Muscle of leg (tissue), 11 donors: Measurements from ENCODE around the gene NFIA. TPM values are rescaled to one million over a fixed set of nuclear protein-coding genes. Genes with fewer than 3 reads are reported as not detected.
A peak's percentile ranks its signal among the peaks of the same experiment; 100 is the strongest.

Experiments
- DNase-seq: peaks from one replicate; pipeline ENCODE4 v3.0.0; 2013
- H3K27ac ChIP-seq: one replicate; pipeline ENCODE4 v1.5.1; 2013; ENCODE audit warnings: mild to moderate bottlenecking, low read length, control low read depth
- H3K27me3 ChIP-seq: one replicate; pipeline ENCODE4 v1.6.1; 2013; ENCODE audit warnings: low read length; ENCODE audit not compliant: control insufficient read depth, insufficient read depth
- H3K36me3 ChIP-seq: one replicate; pipeline ENCODE4 v1.6.1; 2013; ENCODE audit warnings: low read length; ENCODE audit not compliant: control insufficient read depth, insufficient read depth
- H3K4me1 ChIP-seq: one replicate; pipeline ENCODE4 v1.6.1; 2013; ENCODE audit warnings: low read length; ENCODE audit not compliant: control insufficient read depth, insufficient read depth
- H3K4me3 ChIP-seq: one replicate; pipeline ENCODE4 v1.5.1; 2013; ENCODE audit warnings: low read length, control low read depth
- H3K9me3 ChIP-seq: replicated peaks from 2 replicates; pipeline ENCODE4 v1.6.1; 2013; ENCODE audit warnings: low read depth, low read length; ENCODE audit not compliant: control insufficient read depth
- WGBS: methylation state at CpG from one replicate; pipeline ENCODE4 v1.1.5; 2013; ENCODE audit warnings: missing lambda C conversion rate; ENCODE audit not compliant: insufficient coverage; 5-methylcytosine and 5-hydroxymethylcytosine counted together
- polyA plus RNA-seq, 8 donors: library from polyadenylated mRNA; unstranded; fragments of 120-200 nt; gene quantifications; one replicate each; pipeline versions ENCODE4 v1.2.1 to v1.2.3, GENCODE V29; 2013; ENCODE audit warnings: inconsistent platforms in 1 of 8, low replicate concordance in 1 of 8; ENCODE audit not compliant: insufficient read length in 8 of 8, insufficient read depth in 1 of 8
- total RNA-seq: library from RNA; stranded (reverse); fragments of 120-200 nt; gene quantifications from one replicate; pipeline ENCODE4 v1.2.4, GENCODE V29; 2013

Gene NFIA
- total and polyA plus RNA-seq, 9 donors = 21.6 to 41.0 (median 29.7) TPM

GRCh38 chr1:61501971-61502916, 419.9 kb downstream of the NFIA start:
- Histone ChIP-seq H3K36me3 (no peaks in the 10 kb centered on the region), H3K4me3 (no peak overlapping the region), H3K4me1 (peaks cover 2% of the 10 kb centered on the region), H3K9me3 (no peaks in the 10 kb centered on the region), H3K27me3 (no peaks in the 10 kb centered on the region), H3K27ac (no peak overlapping the region)
- peak; percentile 17 for DNase-seq
- WGBS = 23% methylated on average over 3 of the region's 12 CpGs

GRCh38 chr1:61504305-61504704, 421.9 kb downstream of the NFIA start:
- no peaks in the 10 kb centered on the region for H3K36me3 ChIP-seq
- DNase-seq = no peak
- H3K27ac ChIP-seq = no peak overlapping the region
- H3K27me3 ChIP-seq = no peaks in the 10 kb centered on the region
- no peak overlapping the region for H3K4me3 ChIP-seq
- no CpG with 5 or more reads among the region's 1 CpG for WGBS
- no peaks in the 10 kb centered on the region for H3K9me3 ChIP-seq
- H3K4me1 ChIP-seq = peaks cover 2% of the 10 kb centered on the region

DNA sequence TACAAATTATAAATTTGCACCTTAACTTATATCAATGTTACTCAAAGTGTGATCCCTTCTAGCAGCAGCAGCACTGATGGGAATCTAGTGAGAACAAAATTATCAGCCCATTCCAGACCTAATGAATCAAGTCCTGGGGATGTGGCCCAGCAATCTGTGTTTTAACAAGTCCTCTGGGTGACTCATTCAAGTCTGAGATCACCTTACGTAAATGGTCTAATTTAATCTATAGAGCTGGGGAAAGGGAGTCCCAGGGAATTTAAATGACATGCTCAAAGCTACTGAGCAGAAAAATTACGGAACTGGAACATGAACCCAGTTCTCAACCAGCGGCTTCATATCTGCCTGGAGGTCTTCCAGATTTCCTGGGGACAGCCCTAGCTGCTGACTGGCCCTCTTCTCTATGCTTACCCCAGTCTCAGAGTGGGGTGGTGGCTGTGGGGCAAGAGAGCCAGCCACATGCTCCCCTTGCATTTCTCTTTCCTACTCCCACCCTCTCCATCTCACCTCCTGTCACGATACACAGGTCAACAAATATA, 422.6 kb downstream of the NFIA start:
- H3K27me3 ChIP-seq = no peaks in the 10 kb centered on the region
- 100% methylated on average over 2 of the region's 4 CpGs for WGBS
- no peak for DNase-seq
- H3K4me1 ChIP-seq = peaks cover 2% of the 10 kb centered on the region
- H3K36me3 ChIP-seq = no peaks in the 10 kb centered on the region
- H3K4me3 ChIP-seq = no peak overlapping the region
- H3K27ac ChIP-seq = no peak overlapping the region
- no peaks in the 10 kb centered on the region for H3K9me3 ChIP-seq

GRCh38 chr1:61506236-61506635, 423.9 kb downstream of the NFIA start:
- Histone ChIP-seq H3K9me3 (no peaks in the 10 kb centered on the region), H3K36me3 (no peaks in the 10 kb centered on the region), H3K4me1 (peaks cover 2% of the 10 kb centered on the region), H3K27me3 (no peaks in the 10 kb centered on the region), H3K27ac (no peak overlapping the region), H3K4me3 (no peak overlapping the region)
- WGBS = 55% methylated on average over 2 of the region's 2 CpGs
- DNase-seq = no peak

- Histone ChIP-seq H3K27ac (no peak overlapping the region), H3K4me1 (peaks cover 2% of the 10 kb centered on the region), H3K36me3 (no peaks in the 10 kb centered on the region), H3K4me3 (no peak overlapping the region), H3K27me3 (no peaks in the 10 kb centered on the region), H3K9me3 (no peaks in the 10 kb centered on the region)
- no CpG with 5 or more reads among the region's 4 CpGs for WGBS
- DNase-seq = no peak
Measured at GRCh38 chr1:61506944-61507500, 424.7 kb downstream of the NFIA start.
